Kidney epithelial cell (primary cell): ENCODE data around the gene RPS6KA5. TPM values are rescaled to one million over a fixed set of nuclear protein-coding genes. Genes with fewer than 3 reads are reported as not detected.

ENCODE experiments used
- DNase-seq: peaks from one replicate; pipeline ENCODE4 v3.0.0-alpha.2; 2010; ENCODE audit warnings: low read depth
- H3K27me3 ChIP-seq: 2 replicates; pipeline ENCODE4 v1.6.0; 2011; ENCODE audit warnings: low read length; ENCODE audit not compliant: control insufficient read depth, insufficient read depth
- H3K36me3 ChIP-seq: 2 replicates; pipeline ENCODE4 v1.5.1; 2011; ENCODE audit warnings: low read length; ENCODE audit not compliant: control insufficient read depth, insufficient read depth
- H3K4me3 ChIP-seq: 2 replicates; pipeline ENCODE4 v1.5.1; 2011; ENCODE audit warnings: low read depth, mild to moderate bottlenecking, control low read depth, low read length
- total RNA-seq: library from RNA; depleted of rRNA; stranded (reverse); fragments of >200 nt; gene quantifications from 2 replicates; pipeline ENCODE4 v1.2.3, GENCODE V29; 2015
- TF ChIP-seq, protein P1 (sequence below): IDR thresholded peaks from 2 replicates; pipeline ENCODE4 v1.5.1; 2011; ENCODE audit warnings: mild to moderate bottlenecking, moderate library complexity, low read length, control low read depth, inconsistent platforms; ENCODE audit not compliant: insufficient read depth, poor library complexity, severe bottlenecking

The RPS6KA5 gene
- total RNA-seq, 1 donor from 2014 or later = 3.7 TPM

DNA sequence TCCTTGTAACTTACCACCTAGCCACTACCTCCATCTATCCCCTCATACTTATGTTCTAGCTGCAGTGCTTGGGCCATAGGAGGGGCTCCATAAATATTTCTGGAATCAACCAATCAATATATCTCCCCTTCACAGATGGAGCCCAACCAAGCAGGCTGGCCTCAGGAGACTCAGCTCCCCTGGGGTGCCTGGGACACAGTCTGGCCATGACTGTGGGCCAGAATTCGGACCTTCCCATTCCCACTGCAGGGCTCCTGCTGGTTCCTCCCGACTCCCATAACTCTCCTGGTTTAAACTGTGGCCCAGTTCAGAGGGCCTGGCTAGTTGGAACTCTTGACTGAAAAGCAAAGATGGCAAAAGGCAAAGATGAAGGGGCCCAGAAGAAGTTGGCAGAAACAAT is 257.2 kb downstream of the RPS6KA5 start:
- TF ChIP-seq, protein P1, sequence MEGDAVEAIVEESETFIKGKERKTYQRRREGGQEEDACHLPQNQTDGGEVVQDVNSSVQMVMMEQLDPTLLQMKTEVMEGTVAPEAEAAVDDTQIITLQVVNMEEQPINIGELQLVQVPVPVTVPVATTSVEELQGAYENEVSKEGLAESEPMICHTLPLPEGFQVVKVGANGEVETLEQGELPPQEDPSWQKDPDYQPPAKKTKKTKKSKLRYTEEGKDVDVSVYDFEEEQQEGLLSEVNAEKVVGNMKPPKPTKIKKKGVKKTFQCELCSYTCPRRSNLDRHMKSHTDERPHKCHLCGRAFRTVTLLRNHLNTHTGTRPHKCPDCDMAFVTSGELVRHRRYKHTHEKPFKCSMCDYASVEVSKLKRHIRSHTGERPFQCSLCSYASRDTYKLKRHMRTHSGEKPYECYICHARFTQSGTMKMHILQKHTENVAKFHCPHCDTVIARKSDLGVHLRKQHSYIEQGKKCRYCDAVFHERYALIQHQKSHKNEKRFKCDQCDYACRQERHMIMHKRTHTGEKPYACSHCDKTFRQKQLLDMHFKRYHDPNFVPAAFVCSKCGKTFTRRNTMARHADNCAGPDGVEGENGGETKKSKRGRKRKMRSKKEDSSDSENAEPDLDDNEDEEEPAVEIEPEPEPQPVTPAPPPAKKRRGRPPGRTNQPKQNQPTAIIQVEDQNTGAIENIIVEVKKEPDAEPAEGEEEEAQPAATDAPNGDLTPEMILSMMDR = no peak
- Histone ChIP-seq H3K27me3 (no peaks in the 10 kb centered on the region), H3K36me3 (no peaks in the 10 kb centered on the region), H3K4me3 (no peak overlapping the region)
- DNase-seq = no peak

GRCh38 chr14:90799420-90799819 is 261.0 kb downstream of the RPS6KA5 start:
- DNase-seq = no peak
- Histone ChIP-seq H3K4me3 (no peak overlapping the region), H3K27me3 (no peaks in the 10 kb centered on the region), H3K36me3 (no peaks in the 10 kb centered on the region)
- TF ChIP-seq, protein P1 = no peak

DNA sequence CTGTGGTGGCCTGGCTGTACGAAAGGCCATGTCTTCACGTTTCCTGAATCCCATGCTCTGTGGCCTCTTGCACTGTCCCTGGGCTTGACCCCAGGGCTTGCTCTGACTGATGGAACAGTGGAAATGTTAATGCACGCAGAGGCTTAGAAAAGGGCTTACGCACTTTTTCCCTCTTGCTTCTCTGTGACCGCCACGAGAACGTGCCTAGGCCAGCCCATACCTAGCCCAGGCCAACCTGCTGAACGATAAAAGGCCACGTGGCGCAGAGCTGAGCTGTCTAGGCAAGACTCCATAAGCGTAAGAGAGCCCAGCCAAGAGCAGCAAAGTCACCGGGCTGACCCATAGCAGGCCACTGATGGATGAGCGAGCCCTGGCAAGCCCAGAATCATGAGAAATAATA is 262.5 kb downstream of the RPS6KA5 start:
- TF ChIP-seq, protein P1 = no peak
- no peaks in the 10 kb centered on the region for H3K36me3 ChIP-seq
- H3K4me3 ChIP-seq = no peak overlapping the region
- no peaks in the 10 kb centered on the region for H3K27me3 ChIP-seq
- DNase-seq = no peak

Other genes with a start within 250 kb of the RPS6KA5 start
- 46.0 and 69.5 TPM in 2 replicates for gene TTC7B, start 244.2 kb downstream of the RPS6KA5 start, total RNA-seq
- 38.1 and 53.9 TPM in 2 replicates for gene DGLUCY, start 53.4 kb upstream of the RPS6KA5 start, total RNA-seq
- 3.4 and 4.7 TPM in 2 replicates for gene GPR68, start 184.1 kb upstream of the RPS6KA5 start, total RNA-seq